Measurements from ENCODE around the gene MMD2.

GRCh38 chr7:4888161-4888560, 70.8 kb downstream of the MMD2 start:
- no peak for TF ChIP-seq RARB (CRISPR knock-in tag; IDR thresholded peaks at IDR 0.05)
- TF ChIP-seq ZNF70 (CRISPR knock-in tag; IDR thresholded peaks at IDR 0.05) = no peak
- TF ChIP-seq ISL1 (CRISPR knock-in tag; IDR thresholded peaks at IDR 0.05) = no peak
- TF ChIP-seq ARNTL (CRISPR knock-in tag; IDR thresholded peaks at IDR 0.05; ENCODE audit: borderline replicate concordance, low read depth) = no peak
- TF ChIP-seq SNAI2 (CRISPR knock-in tag; IDR thresholded peaks at IDR 0.05) = no peak
- no peak for TF ChIP-seq CREB5 (CRISPR knock-in tag; IDR thresholded peaks at IDR 0.05; ENCODE audit: low read depth)
- no peak for TF ChIP-seq ZFP3 (CRISPR knock-in tag; IDR thresholded peaks at IDR 0.05)
- no peak for TF ChIP-seq CSDC2 (CRISPR knock-in tag; IDR thresholded peaks at IDR 0.05)
- no peak for TF ChIP-seq PATZ1 (CRISPR knock-in tag; IDR thresholded peaks at IDR 0.05; ENCODE audit: borderline replicate concordance)

Measured in SK-N-SH treated with all-trans-retinoic acid at 6 μM for 48 hours (cell line).